GM21367 (cell line): ENCODE measurements around the gene KCNMA1.
"Not testable (repeated sequence)": the region's sequence is repeated elsewhere in the genome, so short reads cannot be mapped to it uniquely, and the experiment has no call there.

Experiments
- ATAC-seq: cut with Tn5 transposase; IDR thresholded peaks from one replicate; pipeline ENCODE4 v1.9.1; 2021; ENCODE audit not compliant: unreplicated experiment

The KCNMA1 gene

GRCh38 chr10:77428691-77429395, 208.8 kb downstream of the KCNMA1 start:
- no peak for ATAC-seq

GRCh38 chr10:77424257-77424656, 213.4 kb downstream of the KCNMA1 start:
- no peak for ATAC-seq

- ATAC-seq, result no peak
Measured at GRCh38 chr10:77422491-77423338, 214.9 kb downstream of the KCNMA1 start.

DNA sequence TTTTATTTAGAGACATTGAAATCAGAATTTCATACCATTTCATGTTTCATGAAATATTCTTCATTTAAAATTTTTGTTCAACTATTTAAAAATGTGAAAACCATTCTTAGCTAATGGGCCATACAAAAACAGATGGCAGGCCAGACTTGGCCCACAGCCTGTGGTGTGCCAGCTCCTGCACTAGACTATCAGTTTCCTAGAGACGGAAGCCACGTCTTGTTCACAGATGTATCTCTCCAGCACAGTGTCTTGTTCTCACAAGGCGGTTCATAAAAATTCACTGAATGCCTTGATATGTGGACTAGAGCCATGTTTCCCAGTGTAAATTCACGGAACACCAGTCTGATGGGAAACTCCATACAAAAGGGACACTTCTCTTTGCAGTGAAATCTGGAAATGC, 216.0 kb downstream of the KCNMA1 start:
- ATAC-seq, result no peak

DNA sequence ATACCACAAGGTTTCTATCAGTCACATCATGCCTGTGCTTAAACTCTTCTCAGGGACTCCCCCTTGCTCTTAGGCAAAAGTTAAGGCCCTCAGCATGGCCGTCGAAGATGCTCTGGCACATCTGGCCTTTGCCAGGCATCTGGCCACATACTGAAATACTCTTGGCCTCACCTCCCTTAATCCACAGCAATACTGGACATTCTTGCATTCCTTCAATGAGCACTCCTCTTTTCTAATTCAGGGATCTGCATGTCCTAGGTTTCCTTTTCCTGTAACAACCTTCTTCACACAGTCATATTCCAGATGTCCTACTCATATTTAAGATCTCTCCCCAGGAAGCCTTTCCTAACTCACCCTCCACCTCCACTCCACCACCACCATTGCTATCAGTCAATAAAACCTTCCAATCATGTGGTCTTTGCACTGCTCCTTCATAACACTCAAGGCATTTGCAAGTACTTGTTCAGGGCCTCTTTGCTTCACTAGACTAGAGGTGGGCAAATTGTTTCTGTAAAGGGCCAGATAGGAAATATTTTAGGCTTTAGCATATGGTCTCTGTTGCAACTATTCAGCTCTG, 216.6 kb downstream of the KCNMA1 start:
- ATAC-seq, result no peak

- no peak for ATAC-seq
Measured at GRCh38 chr10:77419979-77420378, 217.6 kb downstream of the KCNMA1 start.

DNA sequence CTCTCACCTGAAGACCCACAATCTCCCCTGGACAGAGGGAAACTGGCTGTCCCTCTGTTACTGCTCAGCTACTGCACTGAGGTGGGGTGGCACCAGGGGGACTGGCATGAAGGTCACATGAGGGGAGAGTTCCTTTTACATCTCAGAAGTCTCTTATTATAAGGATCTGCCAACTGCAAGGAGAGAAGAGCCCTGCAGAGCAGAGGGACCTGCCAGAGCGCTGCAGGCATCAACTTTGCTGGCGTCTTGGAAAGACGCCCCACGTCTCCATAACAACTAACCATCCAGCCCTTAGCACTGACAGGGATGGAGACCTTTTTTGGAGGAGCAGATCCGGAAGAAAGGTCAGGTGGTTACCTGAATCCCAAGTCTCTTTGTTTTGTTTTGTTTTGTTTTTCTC, 218.6 kb downstream of the KCNMA1 start:
- no peak for ATAC-seq

DNA sequence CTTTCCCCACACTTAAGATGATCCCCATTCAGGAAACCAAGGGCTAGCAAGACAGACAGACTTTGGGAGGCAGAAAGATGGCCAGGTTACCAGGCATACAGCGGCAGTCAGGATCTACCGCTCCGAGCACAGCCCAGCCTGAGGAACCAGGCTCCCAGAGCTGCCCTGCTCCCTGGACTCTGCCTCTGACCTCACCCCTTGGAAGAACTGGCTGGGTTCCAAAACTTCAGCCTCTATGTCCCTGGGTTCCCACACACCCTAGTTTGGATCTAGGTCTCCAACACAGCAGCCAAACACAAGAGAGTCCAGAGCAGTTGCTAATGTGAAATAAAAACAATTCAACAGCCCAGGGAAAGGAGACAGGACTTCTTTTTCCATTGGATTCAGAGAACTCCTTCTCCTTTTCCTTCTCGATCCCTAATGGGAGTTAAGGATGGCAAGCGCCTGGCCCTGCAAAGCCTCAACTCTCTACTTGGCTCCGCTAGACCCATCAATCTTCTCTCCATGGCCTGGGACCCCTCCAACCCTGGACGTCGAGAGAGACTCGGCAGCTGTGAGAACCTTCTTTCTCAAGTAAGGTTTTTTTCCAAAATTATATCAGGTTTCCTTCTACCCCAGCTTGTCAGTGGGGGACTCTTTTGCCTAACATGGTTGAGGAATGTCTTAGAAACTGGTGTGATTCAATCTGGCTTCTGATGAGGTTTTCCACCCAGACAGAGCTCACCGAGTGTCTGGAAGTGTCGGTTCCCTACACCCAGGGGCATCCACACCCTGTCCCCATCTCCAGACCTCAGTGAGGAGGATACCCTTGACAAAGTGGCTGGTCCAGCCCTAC, 219.6 kb downstream of the KCNMA1 start:
- ATAC-seq, result no peak

DNA sequence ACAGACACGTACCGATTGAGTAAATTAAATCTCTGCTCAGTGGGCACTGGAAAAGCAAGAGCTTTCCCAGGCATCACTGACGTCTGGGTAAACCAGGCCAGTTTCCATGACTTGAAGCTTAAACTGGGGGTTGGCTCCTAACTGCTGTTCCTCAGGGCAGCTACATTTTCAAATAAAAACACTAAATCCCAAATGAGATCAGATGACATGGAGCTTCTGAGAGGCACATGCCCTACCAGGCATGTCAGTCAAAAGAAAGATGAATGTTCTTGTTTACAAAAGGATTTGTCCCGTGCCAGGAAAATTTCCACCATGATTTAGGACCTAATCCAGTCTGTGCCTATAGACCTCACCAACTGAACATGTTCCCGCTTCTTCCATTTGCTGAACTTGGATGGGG, 220.2 kb downstream of the KCNMA1 start:
- no peak for ATAC-seq

DNA sequence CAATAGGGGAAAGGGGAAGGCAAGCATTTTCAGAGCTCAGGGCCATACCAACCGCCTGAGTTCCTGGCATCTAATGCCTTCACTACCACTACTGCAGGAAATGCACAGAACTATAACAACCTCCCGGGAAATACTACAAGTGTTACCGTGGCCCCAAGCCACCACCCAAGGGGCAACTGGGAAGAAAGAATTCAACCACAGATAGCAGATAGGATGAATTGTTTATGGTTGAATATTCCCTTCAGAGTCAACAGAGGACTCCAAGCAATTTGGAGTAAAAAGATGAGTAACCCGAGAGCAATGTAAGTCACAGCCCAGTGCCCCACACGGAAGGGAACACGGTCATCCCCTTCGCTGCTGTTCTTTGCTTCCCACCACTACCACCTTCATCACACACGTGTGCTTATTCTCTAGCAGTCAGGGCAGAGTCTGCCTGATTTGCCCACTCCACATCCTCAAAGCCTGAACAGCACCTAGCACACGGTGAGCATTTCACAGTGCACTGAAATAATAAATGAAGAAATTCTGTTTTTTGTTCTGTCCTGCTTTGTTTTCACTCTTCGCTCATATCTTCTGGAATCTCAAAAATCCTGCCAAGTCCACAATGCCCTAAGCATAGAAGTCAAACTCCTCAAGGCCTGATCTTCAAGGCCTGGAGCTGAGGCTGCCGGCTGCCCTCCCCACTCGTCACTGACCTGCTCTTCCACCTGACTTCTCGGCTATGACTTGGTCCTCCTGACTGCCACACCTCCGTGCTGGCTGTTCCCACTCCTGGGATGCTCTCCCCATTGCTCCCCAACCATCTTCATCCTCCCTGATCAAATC, 221.1 kb downstream of the KCNMA1 start:
- ATAC-seq, result no peak

- no peak for ATAC-seq
Measured at GRCh38 chr10:77415313-77415960, 222.2 kb downstream of the KCNMA1 start.

DNA sequence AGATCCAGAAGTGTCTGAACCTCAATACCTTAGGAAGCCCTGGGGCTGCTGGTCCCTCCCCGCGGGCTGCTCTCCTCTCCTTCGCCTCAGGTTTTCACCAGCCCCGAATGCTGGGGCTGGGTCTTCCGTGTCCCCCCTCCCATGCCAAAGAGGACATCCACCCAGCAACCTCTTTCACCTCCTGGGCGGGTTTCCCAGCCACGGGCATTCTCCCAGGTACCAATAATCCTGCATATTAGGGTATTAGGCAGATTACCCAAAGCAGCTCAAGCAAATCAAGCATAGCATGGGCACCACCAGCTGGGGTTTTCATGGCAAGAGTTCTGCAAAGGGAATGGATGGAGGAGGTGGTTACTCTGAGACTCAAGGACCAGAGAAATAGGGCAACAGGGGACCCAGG, 224.4 kb downstream of the KCNMA1 start:
- no peak for ATAC-seq

GRCh38 chr10:77412573-77413133, 225.0 kb downstream of the KCNMA1 start:
- not testable (repeated sequence) for ATAC-seq

- no peak for ATAC-seq
Measured at GRCh38 chr10:77411805-77412204, 225.8 kb downstream of the KCNMA1 start.

DNA sequence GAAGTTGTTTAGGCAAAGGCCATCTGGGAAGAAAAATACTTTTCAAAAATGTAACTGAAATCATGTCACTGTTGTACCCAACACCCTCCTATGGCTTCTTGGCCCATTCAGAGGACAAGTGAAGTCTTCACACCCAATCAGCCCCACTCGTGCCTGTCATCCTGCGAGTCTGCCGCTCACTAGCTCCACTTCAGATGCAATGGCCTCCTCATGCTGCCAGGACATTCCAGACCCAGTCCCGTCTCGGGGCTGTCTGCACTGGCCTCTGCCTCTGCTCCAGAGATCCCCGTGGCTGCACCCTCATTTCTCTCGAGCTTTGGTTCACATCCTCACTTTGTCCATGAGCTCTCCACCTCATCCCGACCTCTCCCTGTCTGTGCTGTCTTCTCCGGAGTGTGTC, 227.1 kb downstream of the KCNMA1 start:
- no peak for ATAC-seq

- no peak for ATAC-seq
Measured at GRCh38 chr10:77409697-77410471, 227.7 kb downstream of the KCNMA1 start.

DNA sequence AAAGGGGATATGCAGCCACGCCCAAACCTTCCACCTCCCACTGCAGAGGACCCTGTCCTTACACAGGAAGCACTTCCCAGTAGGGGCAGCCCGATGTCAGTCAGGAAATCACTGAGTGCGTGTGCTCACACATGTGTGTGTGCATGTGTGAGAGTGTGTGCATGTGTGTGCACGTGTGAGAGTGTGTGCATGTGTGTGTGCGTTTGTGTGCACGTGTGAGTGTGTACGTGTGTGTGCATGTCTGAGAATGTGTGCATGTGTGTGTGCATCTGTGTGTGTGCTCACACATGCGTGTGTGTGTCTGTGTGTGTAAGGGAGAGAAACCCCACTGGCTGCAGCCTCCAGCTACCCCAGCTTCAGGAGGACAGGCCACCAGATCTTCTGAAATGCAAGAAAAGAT, 229.3 kb downstream of the KCNMA1 start:
- ATAC-seq, result no peak

GRCh38 chr10:77406764-77407430, 230.7 kb downstream of the KCNMA1 start:
- ATAC-seq, result no peak
